ENCODE data around the gene LRIT2.

LRIT2 gene, protein sequence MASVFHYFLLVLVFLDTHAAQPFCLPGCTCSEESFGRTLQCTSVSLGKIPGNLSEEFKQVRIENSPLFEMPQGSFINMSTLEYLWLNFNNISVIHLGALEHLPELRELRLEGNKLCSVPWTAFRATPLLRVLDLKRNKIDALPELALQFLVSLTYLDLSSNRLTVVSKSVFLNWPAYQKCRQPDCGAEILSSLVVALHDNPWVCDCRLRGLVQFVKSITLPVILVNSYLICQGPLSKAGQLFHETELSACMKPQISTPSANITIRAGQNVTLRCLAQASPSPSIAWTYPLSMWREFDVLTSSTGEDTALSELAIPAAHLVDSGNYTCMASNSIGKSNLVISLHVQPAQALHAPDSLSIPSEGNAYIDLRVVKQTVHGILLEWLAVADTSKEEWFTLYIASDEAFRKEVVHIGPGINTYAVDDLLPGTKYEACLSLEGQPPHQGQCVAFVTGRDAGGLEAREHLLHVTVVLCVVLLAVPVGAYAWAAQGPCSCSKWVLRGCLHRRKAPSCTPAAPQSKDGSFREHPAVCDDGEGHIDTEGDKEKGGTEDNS

GRCh38 chr10:84225427-84226173 lies at the start of gene LRIT2:
Gene LRIT2, minus strand, starts transcription at chr10:84225544. Its CDS starts 24 bp downstream, at chr10:84225520.
- ChIA-PET CTCF (no interaction called here), POLR2A (ENCODE audit: low non-redundant PET) (no interaction called here)
- TF ChIP-seq, protein P1, sequence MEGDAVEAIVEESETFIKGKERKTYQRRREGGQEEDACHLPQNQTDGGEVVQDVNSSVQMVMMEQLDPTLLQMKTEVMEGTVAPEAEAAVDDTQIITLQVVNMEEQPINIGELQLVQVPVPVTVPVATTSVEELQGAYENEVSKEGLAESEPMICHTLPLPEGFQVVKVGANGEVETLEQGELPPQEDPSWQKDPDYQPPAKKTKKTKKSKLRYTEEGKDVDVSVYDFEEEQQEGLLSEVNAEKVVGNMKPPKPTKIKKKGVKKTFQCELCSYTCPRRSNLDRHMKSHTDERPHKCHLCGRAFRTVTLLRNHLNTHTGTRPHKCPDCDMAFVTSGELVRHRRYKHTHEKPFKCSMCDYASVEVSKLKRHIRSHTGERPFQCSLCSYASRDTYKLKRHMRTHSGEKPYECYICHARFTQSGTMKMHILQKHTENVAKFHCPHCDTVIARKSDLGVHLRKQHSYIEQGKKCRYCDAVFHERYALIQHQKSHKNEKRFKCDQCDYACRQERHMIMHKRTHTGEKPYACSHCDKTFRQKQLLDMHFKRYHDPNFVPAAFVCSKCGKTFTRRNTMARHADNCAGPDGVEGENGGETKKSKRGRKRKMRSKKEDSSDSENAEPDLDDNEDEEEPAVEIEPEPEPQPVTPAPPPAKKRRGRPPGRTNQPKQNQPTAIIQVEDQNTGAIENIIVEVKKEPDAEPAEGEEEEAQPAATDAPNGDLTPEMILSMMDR (conservative IDR thresholded peaks at IDR 0.05; ENCODE audit: low read depth): no peak
- H3K27ac ChIP-seq: no peak within 1 kb of the TSS
- no peak for DNase-seq (ENCODE audit: low spot score)

DNA sequence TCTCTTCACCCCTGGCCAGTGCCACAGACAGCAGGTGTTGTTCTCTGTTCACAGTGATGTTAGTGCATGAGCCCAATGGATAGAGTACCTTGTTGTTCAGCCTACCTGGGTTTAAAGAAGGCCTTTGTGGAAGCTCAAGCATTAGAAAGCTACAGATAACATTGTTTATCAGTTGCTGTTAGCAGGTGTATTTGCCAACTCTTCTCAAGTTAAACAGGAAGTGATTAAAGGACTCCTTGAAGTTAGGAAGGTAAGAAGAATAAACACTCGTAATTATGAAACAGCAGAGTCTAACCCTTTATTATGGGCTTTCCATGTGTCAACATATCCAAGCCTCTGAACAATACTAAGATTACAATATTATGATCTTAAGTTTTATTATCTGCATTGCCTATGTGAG lies 45.4 kb upstream of the LRIT2 start:
- CTCF ChIA-PET: interaction anchor here (0.6 to 0.7 kb wide), 3 partner anchors 56 to 725 kb away, joined by 3 to 4 read pairs (median 3); no protein-coding TSS in a partner anchor
- no peak overlapping the region for H3K27ac ChIP-seq
- TF ChIP-seq, protein P1 (conservative IDR thresholded peaks at IDR 0.05; ENCODE audit: low read depth): no peak
- DNase-seq (ENCODE audit: low spot score): no peak
- POLR2A ChIA-PET (ENCODE audit: low non-redundant PET): no interaction called here

DNA sequence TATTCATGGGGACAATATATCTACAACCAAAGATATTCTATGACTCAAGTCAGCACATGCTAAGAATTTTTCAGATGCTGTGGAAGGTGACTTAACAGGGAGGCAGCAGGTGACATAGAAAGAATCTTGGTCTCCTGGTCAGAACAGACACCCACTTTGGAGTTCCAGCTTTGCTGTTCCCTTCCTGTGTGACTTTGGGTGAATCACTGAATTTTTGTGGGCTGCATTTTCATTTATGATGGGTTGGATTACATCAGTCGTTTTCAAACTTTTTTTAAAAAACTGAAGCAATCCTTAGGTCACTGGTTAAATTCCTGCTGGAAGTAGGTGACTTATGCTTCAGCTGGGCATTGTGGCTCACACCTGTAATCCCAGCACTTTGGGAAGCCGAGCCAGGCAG lies 44.4 kb upstream of the LRIT2 start:
- TF ChIP-seq, protein P1 (conservative IDR thresholded peaks at IDR 0.05; ENCODE audit: low read depth): no peak
- H3K27ac ChIP-seq: no peak overlapping the region
- DNase-seq (ENCODE audit: low spot score): no peak
- CTCF ChIA-PET: interaction anchor here (0.6 to 1.2 kb wide), 2 partner anchors 55 to 268 kb away, joined by 3 read pairs; no protein-coding TSS in a partner anchor
- POLR2A ChIA-PET (ENCODE audit: low non-redundant PET): no interaction called here

DNA sequence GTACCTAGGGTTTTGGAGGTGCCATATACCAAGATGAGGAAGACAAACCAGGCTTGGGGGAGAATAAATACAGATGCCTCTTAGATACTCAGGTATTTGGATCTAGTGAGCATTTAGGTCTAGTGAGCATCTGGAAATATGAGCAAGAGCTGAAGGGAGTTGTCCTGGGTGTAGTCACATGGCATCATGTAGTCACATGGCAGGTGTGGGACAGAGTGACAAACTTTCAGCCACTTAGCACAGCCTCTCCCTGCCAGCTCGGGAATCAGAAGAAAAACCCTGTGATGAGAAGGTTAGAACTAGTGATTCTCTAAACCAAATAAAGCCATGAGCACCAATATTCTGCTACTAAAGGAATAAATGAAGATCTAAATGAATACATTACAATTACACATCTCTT lies 43.8 kb upstream of the LRIT2 start:
- DNase-seq (ENCODE audit: low spot score): no peak
- CTCF ChIA-PET: interaction anchor here (0.7 to 1.2 kb wide), 2 partner anchors 269 to 620 kb away, joined by 3 read pairs; no protein-coding TSS in a partner anchor
- no peak overlapping the region for H3K27ac ChIP-seq
- TF ChIP-seq, protein P1 (conservative IDR thresholded peaks at IDR 0.05; ENCODE audit: low read depth): no peak
- POLR2A ChIA-PET (ENCODE audit: low non-redundant PET): no interaction called here

DNA sequence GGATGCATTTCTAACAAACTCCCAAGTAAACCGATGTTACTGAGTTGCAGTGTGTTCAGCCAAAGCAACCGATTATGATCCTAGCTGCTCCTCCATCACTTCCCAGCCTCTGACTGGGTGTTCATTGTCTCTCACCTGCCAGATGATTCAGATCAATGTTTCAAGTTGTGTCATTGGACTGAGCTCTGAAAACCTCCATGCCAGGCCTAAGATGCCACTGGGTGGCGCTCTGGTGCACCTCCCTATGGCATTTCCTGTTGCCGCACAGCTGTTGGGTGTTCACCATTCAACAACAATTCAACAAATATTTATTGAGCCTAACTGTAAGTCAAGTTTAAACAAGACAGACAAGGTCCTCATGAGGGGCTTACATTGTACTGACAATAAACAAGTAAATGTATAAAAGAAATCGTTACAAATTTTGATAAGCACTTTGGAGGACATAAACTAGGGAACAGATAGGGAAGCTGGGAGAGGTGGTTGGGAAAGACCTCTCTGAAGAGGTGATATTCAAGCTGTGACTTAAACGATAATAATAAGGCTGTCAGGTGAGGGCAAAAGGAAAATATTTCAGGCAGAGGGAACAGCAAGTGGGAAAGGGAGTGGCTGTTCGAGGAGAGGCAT lies 42.3 kb upstream of the LRIT2 start:
- no peak overlapping the region for H3K27ac ChIP-seq
- TF ChIP-seq, protein P1 (conservative IDR thresholded peaks at IDR 0.05; ENCODE audit: low read depth): no peak; the same call in 1 of the 2 replicates
- CTCF ChIA-PET: no interaction called here
- DNase-seq (ENCODE audit: low spot score): no peak
- POLR2A ChIA-PET (ENCODE audit: low non-redundant PET): no interaction called here

- ChIA-PET CTCF (interaction anchor here (0.7 to 1.2 kb wide), 3 partner anchors 164 to 452 kb away, joined by 3 to 4 read pairs (median 3); no protein-coding TSS in a partner anchor), POLR2A (ENCODE audit: low non-redundant PET) (no interaction called here)
- H3K27ac ChIP-seq: no peak overlapping the region
- TF ChIP-seq, protein P1 (conservative IDR thresholded peaks at IDR 0.05; ENCODE audit: low read depth): no peak
- no peak for DNase-seq (ENCODE audit: low spot score)
Measured at GRCh38 chr10:84265418-84265817, 40.1 kb upstream of the LRIT2 start.
